Glutamatergic neuron (in vitro differentiated cells): Measurements from ENCODE around the gene KRCC1. TPM values are rescaled to one million over a fixed set of nuclear protein-coding genes. Genes with fewer than 3 reads are reported as not detected.

Experiments
- DNase-seq: peaks from one replicate; pipeline ENCODE4 v3.0.0; 2022
- H3K27ac Mint-ChIP-seq: one replicate; pipeline ENCODE4 v1.8.0; 2020; ENCODE audit warnings: mild to moderate bottlenecking, mixed read lengths, inconsistent platforms; ENCODE audit not compliant: unreplicated experiment
- H3K27me3 Mint-ChIP-seq: one replicate; pipeline ENCODE4 v1.8.0; 2020; ENCODE audit warnings: mild to moderate bottlenecking, moderate library complexity, mixed read lengths, inconsistent platforms; ENCODE audit not compliant: unreplicated experiment
- H3K36me3 Mint-ChIP-seq: one replicate; pipeline ENCODE4 v1.8.0; 2020; ENCODE audit warnings: mild to moderate bottlenecking, mixed read lengths, inconsistent platforms; ENCODE audit not compliant: unreplicated experiment
- H3K4me1 Mint-ChIP-seq: one replicate; pipeline ENCODE4 v1.8.0; 2020; ENCODE audit warnings: mild to moderate bottlenecking, low read depth, mixed read lengths, inconsistent platforms; ENCODE audit not compliant: unreplicated experiment
- H3K4me3 Mint-ChIP-seq: one replicate; pipeline ENCODE4 v1.8.0; 2020; ENCODE audit warnings: mild to moderate bottlenecking, mixed read lengths, inconsistent platforms; ENCODE audit not compliant: unreplicated experiment
- H3K9me3 Mint-ChIP-seq: one replicate; pipeline ENCODE4 v1.8.0; 2020; ENCODE audit warnings: mild to moderate bottlenecking, moderate library complexity, mixed read lengths, inconsistent platforms; ENCODE audit not compliant: unreplicated experiment
- total RNA-seq: library from RNA; stranded (reverse); fragmentation: NEBNext Ultra II Directional; extraction: Animal tissue kit (Norgen Biotek cat#: 25700); gene quantifications from one replicate; pipeline ENCODE4 v1.2.1, GENCODE V29; 2021; ENCODE audit not compliant: unreplicated experiment
- TF ChIP-seq, protein P1 (sequence below): fragments of 200-600 bp; sonication (generic); IDR thresholded peaks from one replicate; pipeline ENCODE4 v1.5.0; 2021; ENCODE audit not compliant: partially characterized antibody, unreplicated experiment

The KRCC1 gene
- total RNA-seq, 1 donor from 2014 or later: 8.0 TPM

DNA sequence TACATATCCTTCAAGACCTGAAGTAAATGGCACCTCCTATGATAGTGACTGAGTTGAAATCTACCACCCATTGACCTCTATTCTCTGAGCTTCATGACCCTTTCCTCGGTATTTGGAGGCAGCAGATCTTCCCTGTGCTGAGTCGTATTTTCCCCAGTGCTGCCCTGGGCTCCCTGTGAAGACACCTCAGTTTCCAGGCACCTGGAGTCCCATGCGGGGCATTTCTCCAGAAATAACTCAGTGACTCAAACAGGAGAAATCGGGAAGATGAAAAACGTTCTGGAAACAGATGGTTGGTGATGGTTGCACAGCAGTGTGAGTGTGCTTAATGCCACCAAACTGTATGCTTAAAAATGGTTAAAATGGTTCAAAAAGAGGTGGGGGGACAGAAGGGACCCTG is 30.0 kb upstream of the KRCC1 start:
- DNase-seq: no peak
- H3K4me1 Mint-ChIP-seq: peaks cover 6% of the 10 kb centered on the region
- H3K27ac Mint-ChIP-seq: no peak overlapping the region
- H3K36me3 Mint-ChIP-seq: no peaks in the 10 kb centered on the region
- TF ChIP-seq, protein P1, sequence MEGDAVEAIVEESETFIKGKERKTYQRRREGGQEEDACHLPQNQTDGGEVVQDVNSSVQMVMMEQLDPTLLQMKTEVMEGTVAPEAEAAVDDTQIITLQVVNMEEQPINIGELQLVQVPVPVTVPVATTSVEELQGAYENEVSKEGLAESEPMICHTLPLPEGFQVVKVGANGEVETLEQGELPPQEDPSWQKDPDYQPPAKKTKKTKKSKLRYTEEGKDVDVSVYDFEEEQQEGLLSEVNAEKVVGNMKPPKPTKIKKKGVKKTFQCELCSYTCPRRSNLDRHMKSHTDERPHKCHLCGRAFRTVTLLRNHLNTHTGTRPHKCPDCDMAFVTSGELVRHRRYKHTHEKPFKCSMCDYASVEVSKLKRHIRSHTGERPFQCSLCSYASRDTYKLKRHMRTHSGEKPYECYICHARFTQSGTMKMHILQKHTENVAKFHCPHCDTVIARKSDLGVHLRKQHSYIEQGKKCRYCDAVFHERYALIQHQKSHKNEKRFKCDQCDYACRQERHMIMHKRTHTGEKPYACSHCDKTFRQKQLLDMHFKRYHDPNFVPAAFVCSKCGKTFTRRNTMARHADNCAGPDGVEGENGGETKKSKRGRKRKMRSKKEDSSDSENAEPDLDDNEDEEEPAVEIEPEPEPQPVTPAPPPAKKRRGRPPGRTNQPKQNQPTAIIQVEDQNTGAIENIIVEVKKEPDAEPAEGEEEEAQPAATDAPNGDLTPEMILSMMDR: no peak
- H3K27me3 Mint-ChIP-seq: peaks cover 2% of the 10 kb centered on the region
- H3K9me3 Mint-ChIP-seq: peaks cover 3% of the 10 kb centered on the region
- H3K4me3 Mint-ChIP-seq: no peak overlapping the region

DNA sequence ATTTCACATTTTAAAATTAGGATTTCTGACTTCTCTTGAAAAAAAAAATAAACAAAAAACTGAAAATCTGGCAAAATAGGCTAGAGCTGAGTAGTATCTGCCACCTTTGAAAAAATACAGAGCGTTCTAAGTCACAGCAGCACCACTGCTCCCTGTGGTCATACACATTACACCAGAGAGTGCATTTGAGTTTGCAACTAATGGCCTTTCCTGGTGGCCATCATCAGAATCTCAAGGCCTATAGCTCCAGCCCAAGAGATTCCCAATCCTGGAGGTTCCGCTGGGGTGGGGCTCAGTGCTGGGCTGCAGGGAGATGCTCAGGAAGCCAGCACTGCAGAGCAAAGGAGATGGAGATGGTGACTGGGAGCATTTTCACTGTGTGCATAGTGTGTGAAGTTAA is 29.5 kb upstream of the KRCC1 start:
- Mint-ChIP-seq H3K27ac (no peak overlapping the region), H3K9me3 (peaks cover 3% of the 10 kb centered on the region), H3K36me3 (no peaks in the 10 kb centered on the region), H3K4me3 (no peak overlapping the region), H3K27me3 (peaks cover 2% of the 10 kb centered on the region), H3K4me1 (peaks cover 6% of the 10 kb centered on the region)
- no peak for DNase-seq
- TF ChIP-seq, protein P1: no peak

DNA sequence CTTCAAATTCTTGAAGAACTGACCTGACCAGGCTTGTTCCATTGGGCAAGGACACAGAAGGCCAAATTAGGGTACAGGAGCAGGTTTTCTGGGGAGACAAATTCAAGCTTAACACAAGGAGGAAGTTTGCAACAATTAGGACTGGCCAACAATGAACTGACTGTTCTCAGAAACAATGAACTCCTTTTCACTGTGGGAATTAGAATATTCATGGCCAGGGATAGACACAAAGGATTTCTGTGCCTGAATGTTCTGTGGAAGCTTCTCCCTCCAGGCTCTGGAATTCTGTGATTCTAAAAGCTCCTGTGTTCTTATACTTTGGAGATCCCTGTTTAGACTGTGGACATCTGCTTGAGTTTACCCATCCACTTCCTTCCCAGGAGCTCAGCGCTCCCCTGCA is 27.2 kb upstream of the KRCC1 start:
- DNase-seq: no peak
- Mint-ChIP-seq H3K9me3 (peaks cover 2% of the 10 kb centered on the region), H3K27ac (no peak overlapping the region), H3K36me3 (no peaks in the 10 kb centered on the region), H3K4me1 (peaks cover 6% of the 10 kb centered on the region), H3K27me3 (peaks cover 2% of the 10 kb centered on the region), H3K4me3 (no peak overlapping the region)
- TF ChIP-seq, protein P1: no peak

DNA sequence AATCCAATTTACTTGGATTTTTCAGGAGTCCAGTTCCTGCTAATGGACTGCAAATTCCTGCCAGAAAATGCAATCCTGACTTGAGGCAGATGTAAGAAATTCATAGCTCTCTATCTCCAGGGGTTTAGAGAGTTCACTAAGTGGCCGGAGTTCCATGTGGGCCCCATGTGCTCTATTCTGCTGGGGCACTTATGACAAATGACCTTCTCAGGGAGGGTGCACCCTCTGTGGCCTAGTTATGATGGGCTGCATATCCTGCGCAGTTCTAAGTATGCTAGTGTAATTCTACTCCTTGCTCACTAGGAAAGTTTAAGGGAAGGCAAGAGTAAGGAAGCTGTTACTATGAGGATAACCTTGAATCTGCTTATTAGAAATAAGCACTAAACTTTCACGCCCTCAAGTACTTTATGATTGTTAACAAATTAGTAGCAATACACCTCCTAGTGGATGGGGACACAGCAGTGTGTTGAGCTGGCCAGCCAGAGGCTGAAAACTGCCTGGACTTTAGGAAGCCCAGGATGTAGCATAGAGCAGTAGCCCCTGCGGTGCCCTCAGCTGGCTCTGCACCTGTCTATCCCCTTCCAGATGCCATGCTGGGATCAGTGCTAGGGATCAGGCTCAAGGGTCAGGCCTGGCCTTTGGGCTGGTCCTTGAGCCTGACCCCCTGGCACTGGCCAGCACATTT is 26.5 kb upstream of the KRCC1 start:
- no peak for DNase-seq
- no peak overlapping the region for H3K4me3 Mint-ChIP-seq
- peak overlapping the region; percentile 49 for H3K27ac Mint-ChIP-seq
- peaks cover 2% of the 10 kb centered on the region for H3K27me3 Mint-ChIP-seq
- H3K4me1 Mint-ChIP-seq: peaks cover 10% of the 10 kb centered on the region
- H3K36me3 Mint-ChIP-seq: no peaks in the 10 kb centered on the region
- H3K9me3 Mint-ChIP-seq: peaks cover 2% of the 10 kb centered on the region
- TF ChIP-seq, protein P1: no peak

DNA sequence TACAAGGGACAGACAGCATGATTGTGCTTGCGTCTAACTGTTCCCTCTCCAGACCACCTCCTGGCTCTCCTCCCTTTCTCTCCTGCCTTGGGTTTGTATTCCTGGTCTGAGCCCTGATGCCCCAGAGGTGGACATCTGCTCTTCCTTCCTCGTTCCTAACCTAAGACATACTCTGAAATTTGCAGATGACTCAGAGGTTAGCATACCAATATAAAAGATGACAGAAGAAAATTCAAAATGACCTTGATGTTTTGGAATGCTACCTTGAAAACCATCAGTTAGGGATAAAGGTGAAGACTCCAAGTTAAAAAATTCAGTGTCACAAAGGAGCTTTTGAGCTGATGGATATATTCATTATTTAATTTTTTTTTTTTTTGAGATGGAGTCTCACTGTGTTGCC is 25.0 kb upstream of the KRCC1 start:
- Mint-ChIP-seq H3K27me3 (peaks cover 2% of the 10 kb centered on the region), H3K4me3 (no peak overlapping the region), H3K4me1 (peaks cover 12% of the 10 kb centered on the region), H3K36me3 (no peaks in the 10 kb centered on the region), H3K9me3 (no peaks in the 10 kb centered on the region), H3K27ac (no peak overlapping the region)
- TF ChIP-seq, protein P1: no peak
- no peak for DNase-seq
